SK-N-SH (cell line): ENCODE data around the gene AAGAB.

Experiments used
- ELF1 ChIP-seq: IDR thresholded peaks from 2 replicates; pipeline ENCODE4 v1.4.0; 2012
- EP300 ChIP-seq, 2 experiments: IDR thresholded peaks; 2 replicates each; pipeline versions ENCODE4 v1.4.0 to v1.6.1; 2012; ENCODE audit warnings: borderline replicate concordance in 1 of 2, low read depth in 1 of 2, low read length in 1 of 2
- EZH2phosphoT487 ChIP-seq: fragments of 200-600 bp; sonication (generic); IDR thresholded peaks from 2 replicates; pipeline ENCODE4 v1.6.1; 2017; ENCODE audit warnings: low read depth, mixed run types, mild to moderate bottlenecking, antibody characterized with exemption, moderate library complexity, borderline replicate concordance
- POLR2AphosphoS5 ChIP-seq: IDR thresholded peaks from 2 replicates; pipeline ENCODE4 v1.6.1; 2012; ENCODE audit warnings: low read depth, low read length
- RXRA ChIP-seq: IDR thresholded peaks from 2 replicates; pipeline ENCODE4 v1.4.0; 2012; ENCODE audit warnings: low read depth, mild to moderate bottlenecking, borderline replicate concordance
- SMC3 ChIP-seq: IDR thresholded peaks from 2 replicates; pipeline ENCODE4 v1.6.1; 2012; ENCODE audit warnings: low read depth, low read length, improper control_type of control experiment
- TAF1 ChIP-seq: IDR thresholded peaks from 2 replicates; pipeline ENCODE4 v1.6.1; 2012; ENCODE audit warnings: low read depth, mild to moderate bottlenecking, low read length, moderate library complexity, borderline replicate concordance
- YY1 ChIP-seq: IDR thresholded peaks from 2 replicates; pipeline ENCODE4 v1.4.0; 2012; ENCODE audit warnings: low read depth, mild to moderate bottlenecking
- TF ChIP-seq, protein P1 (sequence below): IDR thresholded peaks from 2 replicates; pipeline ENCODE4 v1.6.1; 2012; ENCODE audit warnings: mild to moderate bottlenecking, low read depth, low read length, moderate library complexity
- TF ChIP-seq, protein P2 (sequence below): IDR thresholded peaks from 2 replicates; pipeline ENCODE4 v1.4.0; 2012; ENCODE audit warnings: low read depth, borderline replicate concordance
- TF ChIP-seq, protein P3 (sequence below): fragments of 200-600 bp; sonication (generic); IDR thresholded peaks from 2 replicates; pipeline ENCODE4 v1.6.1; 2017; ENCODE audit warnings: antibody characterized with exemption, mild to moderate bottlenecking, moderate library complexity
- TF ChIP-seq, protein P4 (sequence below): fragments of 150-350 bp; IDR thresholded peaks from 2 replicates; pipeline ENCODE4 v1.6.1; 2017; ENCODE audit warnings: antibody characterized with exemption, low read length, low read depth, borderline replicate concordance
- TF ChIP-seq, protein P5 (sequence below): IDR thresholded peaks from 2 replicates; pipeline ENCODE4 v1.4.0; 2012; ENCODE audit warnings: low read depth, borderline replicate concordance
- TF ChIP-seq, protein P6 (sequence below): IDR thresholded peaks from 2 replicates; pipeline ENCODE4 v1.4.0; 2012; ENCODE audit warnings: low read depth

DNA sequence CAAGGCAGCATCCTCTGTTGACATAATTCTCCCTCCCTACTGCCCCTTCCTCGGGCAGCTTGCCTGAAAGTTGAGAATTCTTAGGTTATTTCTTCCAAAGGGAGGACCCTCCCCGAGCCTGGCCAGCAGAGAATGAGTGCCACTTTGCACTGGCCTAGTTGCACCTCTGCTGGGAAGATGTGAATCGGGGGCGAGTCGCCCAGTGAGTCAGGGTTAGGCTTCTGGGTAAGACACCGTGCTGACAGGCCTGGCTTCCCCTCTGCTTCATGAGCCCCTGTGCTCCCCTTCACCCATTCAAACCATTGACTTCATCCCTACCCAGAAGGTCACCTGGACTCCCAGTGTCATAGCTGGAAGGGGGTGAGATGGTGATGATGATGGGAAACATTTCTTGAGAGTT is 82.3 kb downstream of the AAGAB start:
- TF ChIP-seq, protein P1, sequence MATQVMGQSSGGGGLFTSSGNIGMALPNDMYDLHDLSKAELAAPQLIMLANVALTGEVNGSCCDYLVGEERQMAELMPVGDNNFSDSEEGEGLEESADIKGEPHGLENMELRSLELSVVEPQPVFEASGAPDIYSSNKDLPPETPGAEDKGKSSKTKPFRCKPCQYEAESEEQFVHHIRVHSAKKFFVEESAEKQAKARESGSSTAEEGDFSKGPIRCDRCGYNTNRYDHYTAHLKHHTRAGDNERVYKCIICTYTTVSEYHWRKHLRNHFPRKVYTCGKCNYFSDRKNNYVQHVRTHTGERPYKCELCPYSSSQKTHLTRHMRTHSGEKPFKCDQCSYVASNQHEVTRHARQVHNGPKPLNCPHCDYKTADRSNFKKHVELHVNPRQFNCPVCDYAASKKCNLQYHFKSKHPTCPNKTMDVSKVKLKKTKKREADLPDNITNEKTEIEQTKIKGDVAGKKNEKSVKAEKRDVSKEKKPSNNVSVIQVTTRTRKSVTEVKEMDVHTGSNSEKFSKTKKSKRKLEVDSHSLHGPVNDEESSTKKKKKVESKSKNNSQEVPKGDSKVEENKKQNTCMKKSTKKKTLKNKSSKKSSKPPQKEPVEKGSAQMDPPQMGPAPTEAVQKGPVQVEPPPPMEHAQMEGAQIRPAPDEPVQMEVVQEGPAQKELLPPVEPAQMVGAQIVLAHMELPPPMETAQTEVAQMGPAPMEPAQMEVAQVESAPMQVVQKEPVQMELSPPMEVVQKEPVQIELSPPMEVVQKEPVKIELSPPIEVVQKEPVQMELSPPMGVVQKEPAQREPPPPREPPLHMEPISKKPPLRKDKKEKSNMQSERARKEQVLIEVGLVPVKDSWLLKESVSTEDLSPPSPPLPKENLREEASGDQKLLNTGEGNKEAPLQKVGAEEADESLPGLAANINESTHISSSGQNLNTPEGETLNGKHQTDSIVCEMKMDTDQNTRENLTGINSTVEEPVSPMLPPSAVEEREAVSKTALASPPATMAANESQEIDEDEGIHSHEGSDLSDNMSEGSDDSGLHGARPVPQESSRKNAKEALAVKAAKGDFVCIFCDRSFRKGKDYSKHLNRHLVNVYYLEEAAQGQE, result no peak
- TF ChIP-seq, protein P2, sequence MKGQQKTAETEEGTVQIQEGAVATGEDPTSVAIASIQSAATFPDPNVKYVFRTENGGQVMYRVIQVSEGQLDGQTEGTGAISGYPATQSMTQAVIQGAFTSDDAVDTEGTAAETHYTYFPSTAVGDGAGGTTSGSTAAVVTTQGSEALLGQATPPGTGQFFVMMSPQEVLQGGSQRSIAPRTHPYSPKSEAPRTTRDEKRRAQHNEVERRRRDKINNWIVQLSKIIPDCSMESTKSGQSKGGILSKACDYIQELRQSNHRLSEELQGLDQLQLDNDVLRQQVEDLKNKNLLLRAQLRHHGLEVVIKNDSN, result no peak
- TF ChIP-seq, protein P3, sequence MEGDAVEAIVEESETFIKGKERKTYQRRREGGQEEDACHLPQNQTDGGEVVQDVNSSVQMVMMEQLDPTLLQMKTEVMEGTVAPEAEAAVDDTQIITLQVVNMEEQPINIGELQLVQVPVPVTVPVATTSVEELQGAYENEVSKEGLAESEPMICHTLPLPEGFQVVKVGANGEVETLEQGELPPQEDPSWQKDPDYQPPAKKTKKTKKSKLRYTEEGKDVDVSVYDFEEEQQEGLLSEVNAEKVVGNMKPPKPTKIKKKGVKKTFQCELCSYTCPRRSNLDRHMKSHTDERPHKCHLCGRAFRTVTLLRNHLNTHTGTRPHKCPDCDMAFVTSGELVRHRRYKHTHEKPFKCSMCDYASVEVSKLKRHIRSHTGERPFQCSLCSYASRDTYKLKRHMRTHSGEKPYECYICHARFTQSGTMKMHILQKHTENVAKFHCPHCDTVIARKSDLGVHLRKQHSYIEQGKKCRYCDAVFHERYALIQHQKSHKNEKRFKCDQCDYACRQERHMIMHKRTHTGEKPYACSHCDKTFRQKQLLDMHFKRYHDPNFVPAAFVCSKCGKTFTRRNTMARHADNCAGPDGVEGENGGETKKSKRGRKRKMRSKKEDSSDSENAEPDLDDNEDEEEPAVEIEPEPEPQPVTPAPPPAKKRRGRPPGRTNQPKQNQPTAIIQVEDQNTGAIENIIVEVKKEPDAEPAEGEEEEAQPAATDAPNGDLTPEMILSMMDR, result no peak
- TF ChIP-seq, protein P4, sequence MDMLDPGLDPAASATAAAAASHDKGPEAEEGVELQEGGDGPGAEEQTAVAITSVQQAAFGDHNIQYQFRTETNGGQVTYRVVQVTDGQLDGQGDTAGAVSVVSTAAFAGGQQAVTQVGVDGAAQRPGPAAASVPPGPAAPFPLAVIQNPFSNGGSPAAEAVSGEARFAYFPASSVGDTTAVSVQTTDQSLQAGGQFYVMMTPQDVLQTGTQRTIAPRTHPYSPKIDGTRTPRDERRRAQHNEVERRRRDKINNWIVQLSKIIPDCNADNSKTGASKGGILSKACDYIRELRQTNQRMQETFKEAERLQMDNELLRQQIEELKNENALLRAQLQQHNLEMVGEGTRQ, result no peak
- TF ChIP-seq SMC3, result no peak
- no peak for TF ChIP-seq ELF1
- no peak for TF ChIP-seq TAF1
- TF ChIP-seq POLR2AphosphoS5, result no peak
- TF ChIP-seq, protein P5, sequence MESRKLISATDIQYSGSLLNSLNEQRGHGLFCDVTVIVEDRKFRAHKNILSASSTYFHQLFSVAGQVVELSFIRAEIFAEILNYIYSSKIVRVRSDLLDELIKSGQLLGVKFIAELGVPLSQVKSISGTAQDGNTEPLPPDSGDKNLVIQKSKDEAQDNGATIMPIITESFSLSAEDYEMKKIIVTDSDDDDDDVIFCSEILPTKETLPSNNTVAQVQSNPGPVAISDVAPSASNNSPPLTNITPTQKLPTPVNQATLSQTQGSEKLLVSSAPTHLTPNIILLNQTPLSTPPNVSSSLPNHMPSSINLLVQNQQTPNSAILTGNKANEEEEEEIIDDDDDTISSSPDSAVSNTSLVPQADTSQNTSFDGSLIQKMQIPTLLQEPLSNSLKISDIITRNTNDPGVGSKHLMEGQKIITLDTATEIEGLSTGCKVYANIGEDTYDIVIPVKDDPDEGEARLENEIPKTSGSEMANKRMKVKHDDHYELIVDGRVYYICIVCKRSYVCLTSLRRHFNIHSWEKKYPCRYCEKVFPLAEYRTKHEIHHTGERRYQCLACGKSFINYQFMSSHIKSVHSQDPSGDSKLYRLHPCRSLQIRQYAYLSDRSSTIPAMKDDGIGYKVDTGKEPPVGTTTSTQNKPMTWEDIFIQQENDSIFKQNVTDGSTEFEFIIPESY, result no peak
- TF ChIP-seq EZH2phosphoT487, result no peak
- TF ChIP-seq, protein P6, sequence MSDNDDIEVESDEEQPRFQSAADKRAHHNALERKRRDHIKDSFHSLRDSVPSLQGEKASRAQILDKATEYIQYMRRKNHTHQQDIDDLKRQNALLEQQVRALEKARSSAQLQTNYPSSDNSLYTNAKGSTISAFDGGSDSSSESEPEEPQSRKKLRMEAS, result no peak
- no peak for TF ChIP-seq YY1
- TF ChIP-seq RXRA, result no peak
- TF ChIP-seq EP300 (IDR thresholded peaks at IDR 0.05; ENCODE audit: borderline replicate concordance in 1 of 2, low read depth in 1 of 2, low read length in 1 of 2), result no peak
